CD4-positive, alpha-beta T cell treated with Interleukin-2 at 100 ng/mL for 4 hours (primary cell): ENCODE data around the gene RBMS2.

Experiments
- DNase-seq: peaks from one replicate; pipeline ENCODE4 v3.0.0-alpha.2; 2020; ENCODE audit warnings: low spot score

RBMS2 gene

GRCh38 chr12:56585098-56585497 lies 63.5 kb downstream of the RBMS2 start:
- DNase-seq, result no peak

GRCh38 chr12:56589783-56590182 lies 68.2 kb downstream of the RBMS2 start:
- no peak for DNase-seq

- DNase-seq, result peak; percentile 12
Observed at GRCh38 chr12:56590237-56590830, 68.7 kb downstream of the RBMS2 start.

GRCh38 chr12:56591126-56591525 lies 69.5 kb downstream of the RBMS2 start:
- DNase-seq, result no peak

- DNase-seq, result no peak
Observed at GRCh38 chr12:56591961-56592360, 70.3 kb downstream of the RBMS2 start.

GRCh38 chr12:56593909-56594621 lies 72.4 kb downstream of the RBMS2 start:
- peak; percentile 60 for DNase-seq

- no peak for DNase-seq
Observed at GRCh38 chr12:56596815-56597214, 75.2 kb downstream of the RBMS2 start.

GRCh38 chr12:56599041-56599440 lies 77.4 kb downstream of the RBMS2 start:
- no peak for DNase-seq

GRCh38 chr12:56599797-56600196 lies 78.2 kb downstream of the RBMS2 start:
- no peak for DNase-seq

GRCh38 chr12:56600753-56601152 lies 79.1 kb downstream of the RBMS2 start:
- DNase-seq, result no peak

- DNase-seq, result peak; percentile 24
Observed at GRCh38 chr12:56601503-56601902, 79.9 kb downstream of the RBMS2 start.

- DNase-seq, result no peak
Observed at GRCh38 chr12:56602239-56602638, 80.6 kb downstream of the RBMS2 start.

GRCh38 chr12:56604355-56604754 lies 82.7 kb downstream of the RBMS2 start:
- DNase-seq, result no peak

- no peak for DNase-seq
Observed at GRCh38 chr12:56614627-56615026, 93.0 kb downstream of the RBMS2 start.

GRCh38 chr12:56616244-56616643 lies 94.6 kb downstream of the RBMS2 start:
- DNase-seq, result no peak

- DNase-seq, result no peak
Observed at GRCh38 chr12:56616925-56617324, 95.3 kb downstream of the RBMS2 start.

- no peak for DNase-seq
Observed at GRCh38 chr12:56622535-56622934, 100.9 kb downstream of the RBMS2 start.

- DNase-seq, result no peak
Observed at GRCh38 chr12:56626701-56627100, 105.1 kb downstream of the RBMS2 start.

- DNase-seq, result peak; percentile 52
Observed at GRCh38 chr12:56628671-56629458, 107.2 kb downstream of the RBMS2 start.

GRCh38 chr12:56629459-56630179 lies 108.0 kb downstream of the RBMS2 start:
- peak; percentile 25 for DNase-seq

GRCh38 chr12:56630180-56630632 lies 108.6 kb downstream of the RBMS2 start, which contains the start of gene BAZ2A:
Gene BAZ2A (minus strand): TSS chr12:56630326. CDS start chr12:56617530, 12,796 bp downstream.
- peak; percentile 80 for DNase-seq
